Astrocyte (in vitro differentiated cells and primary cell): Measurements from ENCODE around the gene MARS2.

ENCODE experiments used
- CTCF ChIP-seq: IDR thresholded peaks from 2 replicates; pipeline ENCODE4 v1.5.1; 2011; ENCODE audit warnings: low read depth, mild to moderate bottlenecking, inconsistent platforms, low read length, moderate library complexity; ENCODE audit not compliant: insufficient read depth
- EZH2 ChIP-seq: IDR thresholded peaks from 2 replicates; pipeline ENCODE4 v1.6.1; 2012; ENCODE audit warnings: mild to moderate bottlenecking, low read length, inconsistent platforms; ENCODE audit not compliant: insufficient read depth

- TF ChIP-seq CTCF (no peak), EZH2 (no peak)
Observed at GRCh38 chr2:197710424-197711042, 5.4 kb downstream of the MARS2 start.
